ENCODE results near the gene NOP10.

The NOP10 gene

GRCh38 chr15:34297059-34297458, 45.9 kb downstream of the NOP10 start:
- no peak for DNase-seq (ENCODE audit: extremely low read depth, insufficient read length)
- H3K4me3 ChIP-seq (replicated peaks; ENCODE audit: low read depth, low read length) = no peak overlapping the region
- no peaks in the 10 kb centered on the region for H3K27me3 ChIP-seq (replicated peaks; ENCODE audit: control insufficient read depth, insufficient read depth, low read length)
- H3K36me3 ChIP-seq (ENCODE audit: control insufficient read depth, insufficient read depth, low read length) = peaks cover 8% of the 10 kb centered on the region
- no peak for TF ChIP-seq CTCF (IDR thresholded peaks at IDR 0.05; ENCODE audit: insufficient read depth, low read length, poor library complexity, severe bottlenecking)

- H3K36me3 ChIP-seq (ENCODE audit: control insufficient read depth, insufficient read depth, low read length) = peaks cover 8% of the 10 kb centered on the region
- no peak for DNase-seq (ENCODE audit: extremely low read depth, insufficient read length)
- TF ChIP-seq CTCF (IDR thresholded peaks at IDR 0.05; ENCODE audit: insufficient read depth, low read length, poor library complexity, severe bottlenecking) = no peak
- H3K27me3 ChIP-seq (replicated peaks; ENCODE audit: control insufficient read depth, insufficient read depth, low read length) = no peaks in the 10 kb centered on the region
- H3K4me3 ChIP-seq (replicated peaks; ENCODE audit: low read depth, low read length) = no peak overlapping the region
These were observed 50.3 kb downstream of the NOP10 start for GRCh38 chr15:34292621-34293020.
